ENCODE results near the gene CLMN. TPM values are rescaled to one million over a fixed set of nuclear protein-coding genes. Genes with fewer than 3 reads are reported as not detected.

CLMN gene
- polyA plus RNA-seq, 1 donor from 2014 or later = 0.57 TPM

GRCh38 chr14:95257521-95257920, 62.2 kb downstream of the CLMN start:
- H3K9me2 ChIP-seq (ENCODE audit: insufficient read depth, low read length) = no peaks in the 10 kb centered on the region
- peaks cover 19% of the 10 kb centered on the region for H3K27me3 ChIP-seq (ENCODE audit: insufficient read depth, low read depth, low read length)
- H3K9me3 ChIP-seq (ENCODE audit: low read length) = no peaks in the 10 kb centered on the region
- no peaks in the 10 kb centered on the region for H3K36me3 ChIP-seq (ENCODE audit: insufficient read depth, low read length)
- H3K4me2 ChIP-seq (ENCODE audit: low read length) = no peak overlapping the region
- no peak overlapping the region for H3K27ac ChIP-seq (ENCODE audit: low read length)
- no peaks in the 10 kb centered on the region for H4K20me1 ChIP-seq (ENCODE audit: insufficient read depth)
- no peak for TF ChIP-seq SMC3 (conservative IDR thresholded peaks at IDR 0.05; ENCODE audit: poor library complexity)
- TF ChIP-seq MXI1 (conservative IDR thresholded peaks at IDR 0.05; ENCODE audit: poor library complexity, severe bottlenecking) = no peak
- TF ChIP-seq TAF1 (IDR thresholded peaks at IDR 0.05; ENCODE audit: low read depth) = no peak
- TF ChIP-seq EZH2 (IDR thresholded peaks at IDR 0.05; ENCODE audit: borderline replicate concordance, insufficient read depth, low read length, poor library complexity, severe bottlenecking) = no peak
- no peak for TF ChIP-seq POLR2AphosphoS5 (IDR thresholded peaks at IDR 0.05)
- TF ChIP-seq EP300 (conservative IDR thresholded peaks at IDR 0.05; ENCODE audit: poor library complexity, severe bottlenecking) = no peak
- TF ChIP-seq REST (IDR thresholded peaks at IDR 0.05; ENCODE audit: borderline replicate concordance) = no peak
- no peak for TF ChIP-seq RAD21 (conservative IDR thresholded peaks at IDR 0.05)
- TF ChIP-seq CTCF (IDR thresholded peaks at IDR 0.05; ENCODE audit: poor library complexity, severe bottlenecking) = no peak
- H2AFZ ChIP-seq (ENCODE audit: low read depth, low read length) = no peak overlapping the region
- no peak overlapping the region for H3K4me3 ChIP-seq (ENCODE audit: low read length)
- H3F3A ChIP-seq (ENCODE audit: insufficient read depth, low read length, poor library complexity, severe bottlenecking) = peaks cover 6% of the 10 kb centered on the region
- no peak overlapping the region for H3K9ac ChIP-seq (ENCODE audit: low read length)
- no peaks in the 10 kb centered on the region for H3K79me2 ChIP-seq (replicated peaks; ENCODE audit: insufficient read depth, low read length)

GRCh38 chr14:95256776-95257060, 63.0 kb downstream of the CLMN start:
- no peaks in the 10 kb centered on the region for H3K36me3 ChIP-seq (ENCODE audit: insufficient read depth, low read length)
- no peaks in the 10 kb centered on the region for H3K9me2 ChIP-seq (ENCODE audit: insufficient read depth, low read length)
- no peak overlapping the region for H3K27ac ChIP-seq (ENCODE audit: low read length)
- H3K4me2 ChIP-seq (ENCODE audit: low read length) = no peak overlapping the region
- H3K27me3 ChIP-seq (ENCODE audit: insufficient read depth, low read depth, low read length) = peaks cover 14% of the 10 kb centered on the region
- no peak overlapping the region for H3K9ac ChIP-seq (ENCODE audit: low read length)
- no peaks in the 10 kb centered on the region for H3K79me2 ChIP-seq (replicated peaks; ENCODE audit: insufficient read depth, low read length)
- H2AFZ ChIP-seq (ENCODE audit: low read depth, low read length) = no peak overlapping the region
- H3K9me3 ChIP-seq (ENCODE audit: low read length) = no peaks in the 10 kb centered on the region
- TF ChIP-seq CTCF (IDR thresholded peaks at IDR 0.05; ENCODE audit: poor library complexity, severe bottlenecking) (no peak), TAF1 (IDR thresholded peaks at IDR 0.05; ENCODE audit: low read depth) (no peak), MXI1 (conservative IDR thresholded peaks at IDR 0.05; ENCODE audit: poor library complexity, severe bottlenecking) (no peak), POLR2AphosphoS5 (IDR thresholded peaks at IDR 0.05) (no peak), REST (IDR thresholded peaks at IDR 0.05; ENCODE audit: borderline replicate concordance) (no peak), RAD21 (conservative IDR thresholded peaks at IDR 0.05) (no peak), EZH2 (IDR thresholded peaks at IDR 0.05; ENCODE audit: borderline replicate concordance, insufficient read depth, low read length, poor library complexity, severe bottlenecking) (no peak), EP300 (conservative IDR thresholded peaks at IDR 0.05; ENCODE audit: poor library complexity, severe bottlenecking) (no peak), SMC3 (conservative IDR thresholded peaks at IDR 0.05; ENCODE audit: poor library complexity) (no peak)
- no peaks in the 10 kb centered on the region for H4K20me1 ChIP-seq (ENCODE audit: insufficient read depth)
- peaks cover 6% of the 10 kb centered on the region for H3F3A ChIP-seq (ENCODE audit: insufficient read depth, low read length, poor library complexity, severe bottlenecking)
- no peak overlapping the region for H3K4me3 ChIP-seq (ENCODE audit: low read length)

All from neural cell (in vitro differentiated cells).